ENCODE data around the gene USP50. TPM values are rescaled to one million over a fixed set of nuclear protein-coding genes. Genes with fewer than 3 reads are reported as not detected.
"Not testable (repeated sequence)": the region's sequence is repeated elsewhere in the genome, so short reads cannot be mapped to it uniquely, and the experiment has no call there.

Gene USP50
- total RNA-seq = not detected in 2 replicates

- no peak for TF ChIP-seq CTCF (IDR thresholded peaks at IDR 0.05; ENCODE audit: insufficient read depth, low read length, severe bottlenecking)
- no peak for DNase-seq (ENCODE audit: low read depth)
- FAIRE-seq = no peak
- Histone ChIP-seq H3K36me3 (ENCODE audit: control insufficient read depth, insufficient read depth, low read length) (no peaks in the 10 kb centered on the region), H3K27me3 (ENCODE audit: control insufficient read depth, insufficient read depth, low read length) (no peaks in the 10 kb centered on the region), H3K4me3 (ENCODE audit: low read depth, low read length) (no peak within 1 kb of the TSS)
Observed at GRCh38 chr15:50546566-50546965, at the start of gene USP50. TSS of gene USP50 (minus strand) at chr15:50546666. CDS start at chr15:50546525, 141 bp downstream.

GRCh38 chr15:50594311-50594710 lies 47.8 kb upstream of the USP50 start:
- no peak for FAIRE-seq
- Histone ChIP-seq H3K4me3 (ENCODE audit: low read depth, low read length) (no peak overlapping the region), H3K27me3 (ENCODE audit: control insufficient read depth, insufficient read depth, low read length) (no peaks in the 10 kb centered on the region), H3K36me3 (ENCODE audit: control insufficient read depth, insufficient read depth, low read length) (peaks cover 6% of the 10 kb centered on the region)
- no peak for TF ChIP-seq CTCF (IDR thresholded peaks at IDR 0.05; ENCODE audit: insufficient read depth, low read length, severe bottlenecking)
- DNase-seq (ENCODE audit: low read depth) = no peak

GRCh38 chr15:50593761-50594160 lies 47.3 kb upstream of the USP50 start:
- FAIRE-seq = no peak
- no peak for TF ChIP-seq CTCF (IDR thresholded peaks at IDR 0.05; ENCODE audit: insufficient read depth, low read length, severe bottlenecking)
- no peak overlapping the region for H3K4me3 ChIP-seq (ENCODE audit: low read depth, low read length)
- peaks cover 7% of the 10 kb centered on the region for H3K36me3 ChIP-seq (ENCODE audit: control insufficient read depth, insufficient read depth, low read length)
- no peaks in the 10 kb centered on the region for H3K27me3 ChIP-seq (ENCODE audit: control insufficient read depth, insufficient read depth, low read length)
- no peak for DNase-seq (ENCODE audit: low read depth)

- DNase-seq (ENCODE audit: low read depth) (no peak), FAIRE-seq (no peak)
- no peak overlapping the region for H3K4me3 ChIP-seq (ENCODE audit: low read depth, low read length)
- TF ChIP-seq CTCF (IDR thresholded peaks at IDR 0.05; ENCODE audit: insufficient read depth, low read length, severe bottlenecking) = no peak
- H3K36me3 ChIP-seq (ENCODE audit: control insufficient read depth, insufficient read depth, low read length) = peaks cover 7% of the 10 kb centered on the region
- H3K27me3 ChIP-seq (ENCODE audit: control insufficient read depth, insufficient read depth, low read length) = no peaks in the 10 kb centered on the region
Observed at GRCh38 chr15:50590288-50590687, 43.8 kb upstream of the USP50 start.

GRCh38 chr15:50577492-50577891 lies 31.0 kb upstream of the USP50 start:
- H3K4me3 ChIP-seq (ENCODE audit: low read depth, low read length) = no peak overlapping the region
- no peak for FAIRE-seq
- H3K27me3 ChIP-seq (ENCODE audit: control insufficient read depth, insufficient read depth, low read length) = no peaks in the 10 kb centered on the region
- H3K36me3 ChIP-seq (ENCODE audit: control insufficient read depth, insufficient read depth, low read length) = peaks cover 6% of the 10 kb centered on the region
- TF ChIP-seq CTCF (IDR thresholded peaks at IDR 0.05; ENCODE audit: insufficient read depth, low read length, severe bottlenecking) = no peak
- no peak for DNase-seq (ENCODE audit: low read depth)

GRCh38 chr15:50576166-50576565 lies 29.7 kb upstream of the USP50 start:
- FAIRE-seq (no peak), DNase-seq (ENCODE audit: low read depth) (no peak)
- Histone ChIP-seq H3K36me3 (ENCODE audit: control insufficient read depth, insufficient read depth, low read length) (peaks cover 5% of the 10 kb centered on the region), H3K27me3 (ENCODE audit: control insufficient read depth, insufficient read depth, low read length) (no peaks in the 10 kb centered on the region), H3K4me3 (ENCODE audit: low read depth, low read length) (no peak overlapping the region)
- TF ChIP-seq CTCF (IDR thresholded peaks at IDR 0.05; ENCODE audit: insufficient read depth, low read length, severe bottlenecking) = no peak

- not testable (repeated sequence) for H3K27me3 ChIP-seq (ENCODE audit: control insufficient read depth, insufficient read depth, low read length); H3K4me3 ChIP-seq (ENCODE audit: low read depth, low read length); FAIRE-seq; DNase-seq (ENCODE audit: low read depth); H3K36me3 ChIP-seq (ENCODE audit: control insufficient read depth, insufficient read depth, low read length)
Observed at GRCh38 chr15:50573842-50574241, 27.4 kb upstream of the USP50 start.
